ENCODE measurements around the gene RFPL4A. TPM values are rescaled to one million over a fixed set of nuclear protein-coding genes. Genes with fewer than 3 reads are reported as not detected.
"Not testable (repeated sequence)": the region's sequence is repeated elsewhere in the genome, so short reads cannot be mapped to it uniquely, and the experiment has no call there.

Gene RFPL4A
- total RNA-seq (0.41 TPM), polyA plus RNA-seq (ENCODE audit: insufficient read depth, low read depth, low replicate concordance) (not detected)
- long read RNA-seq, donor 1, result 0 reads
- long read RNA-seq, donor 2, result 0 reads
- long read RNA-seq, donor 3, result 0 reads
- long read RNA-seq, donor 4, result 0 reads
- long read RNA-seq, donor 5, result 0 reads
- long read RNA-seq, donor 6, result 0 reads
- long read RNA-seq, donor 7, result 0 reads
- long read RNA-seq, donor 8, result 0 reads
- long read RNA-seq, donor 9, result 0 reads
- long read RNA-seq, donor 10, result 0 reads

DNA sequence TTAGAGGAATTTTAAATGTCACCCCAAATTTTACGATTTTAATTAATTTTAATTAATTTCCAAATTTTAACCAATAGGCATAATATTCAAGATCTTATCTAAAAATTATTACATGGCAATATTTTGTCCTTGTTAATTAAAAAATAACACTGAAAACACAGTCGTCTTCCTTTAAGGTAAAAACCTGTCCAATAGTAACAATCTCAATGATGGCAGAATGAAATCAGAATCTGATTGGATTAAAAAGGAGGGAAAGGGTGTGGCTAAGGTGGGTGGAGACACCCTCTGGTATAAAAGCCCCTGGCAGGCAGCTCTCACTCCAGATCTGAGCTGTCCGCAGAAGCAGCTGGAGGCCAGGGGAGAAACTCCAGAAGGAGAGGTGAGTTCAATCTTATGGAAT lies at the start of gene RFPL4A:
RFPL4A (plus strand) TSS at position 301 of the 400 bp plus-strand sequence. CDS start 2,704 bp downstream, outside the sequence.
- H3K4me3 ChIP-seq (ENCODE audit: low read length in 3 of 3); H3K27ac ChIP-seq (ENCODE audit: low read depth in 2 of 2, low read length in 2 of 2); H3K9ac ChIP-seq (ENCODE audit: low read length in 3 of 3); H3K36me3 ChIP-seq (ENCODE audit: control insufficient read depth in 2 of 3, insufficient read depth in 3 of 3, low read length in 3 of 3); H3K27me3 ChIP-seq (ENCODE audit: control insufficient read depth, insufficient read depth, low read length); DNase-seq; H3K9me3 ChIP-seq (ENCODE audit: control insufficient read depth in 2 of 3, insufficient read depth in 1 of 3, low read length in 3 of 3); intact Hi-C loops (cut with DNase I); H3K4me1 ChIP-seq (ENCODE audit: control insufficient read depth in 2 of 3, insufficient read depth in 2 of 3, low read depth in 1 of 3, low read length in 3 of 3); FAIRE-seq: not testable (repeated sequence)

DNA sequence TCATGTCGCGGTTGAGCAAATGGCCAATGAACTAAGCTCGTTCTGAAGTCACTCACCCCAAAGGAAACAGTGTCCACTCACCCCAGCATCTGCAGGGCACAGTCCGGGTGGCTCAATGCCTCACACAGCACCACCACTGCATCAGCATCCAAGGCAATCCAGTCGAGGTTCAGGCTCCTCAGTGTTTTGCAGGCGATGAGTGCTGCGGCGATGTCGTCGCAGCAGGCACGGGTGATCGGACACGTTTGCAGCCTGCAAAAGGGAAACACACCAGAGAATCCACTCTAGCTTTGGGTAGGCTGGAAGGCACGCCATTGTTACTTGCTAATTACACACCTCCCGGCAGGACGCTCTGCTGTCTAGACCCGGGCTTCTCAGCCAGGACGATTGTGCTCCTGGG lies 47.2 kb upstream of the RFPL4A start:
- H3K4me1 ChIP-seq (ENCODE audit: control insufficient read depth in 2 of 3, insufficient read depth in 2 of 3, low read depth in 1 of 3, low read length in 3 of 3), result no peaks in the 10 kb centered on the region
- no peak overlapping the region for H3K27ac ChIP-seq (ENCODE audit: low read depth in 2 of 2, low read length in 2 of 2)
- FAIRE-seq, result no peak
- no peaks in the 10 kb centered on the region for H3K27me3 ChIP-seq (ENCODE audit: control insufficient read depth, insufficient read depth, low read length)
- TF ChIP-seq, protein P1, sequence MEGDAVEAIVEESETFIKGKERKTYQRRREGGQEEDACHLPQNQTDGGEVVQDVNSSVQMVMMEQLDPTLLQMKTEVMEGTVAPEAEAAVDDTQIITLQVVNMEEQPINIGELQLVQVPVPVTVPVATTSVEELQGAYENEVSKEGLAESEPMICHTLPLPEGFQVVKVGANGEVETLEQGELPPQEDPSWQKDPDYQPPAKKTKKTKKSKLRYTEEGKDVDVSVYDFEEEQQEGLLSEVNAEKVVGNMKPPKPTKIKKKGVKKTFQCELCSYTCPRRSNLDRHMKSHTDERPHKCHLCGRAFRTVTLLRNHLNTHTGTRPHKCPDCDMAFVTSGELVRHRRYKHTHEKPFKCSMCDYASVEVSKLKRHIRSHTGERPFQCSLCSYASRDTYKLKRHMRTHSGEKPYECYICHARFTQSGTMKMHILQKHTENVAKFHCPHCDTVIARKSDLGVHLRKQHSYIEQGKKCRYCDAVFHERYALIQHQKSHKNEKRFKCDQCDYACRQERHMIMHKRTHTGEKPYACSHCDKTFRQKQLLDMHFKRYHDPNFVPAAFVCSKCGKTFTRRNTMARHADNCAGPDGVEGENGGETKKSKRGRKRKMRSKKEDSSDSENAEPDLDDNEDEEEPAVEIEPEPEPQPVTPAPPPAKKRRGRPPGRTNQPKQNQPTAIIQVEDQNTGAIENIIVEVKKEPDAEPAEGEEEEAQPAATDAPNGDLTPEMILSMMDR (IDR thresholded peaks at IDR 0.05; ENCODE audit: borderline replicate concordance, extremely low read depth, insufficient read depth), result no peak
- no peak overlapping the region for H3K4me3 ChIP-seq (ENCODE audit: low read length in 3 of 3)
- intact Hi-C loops (cut with DNase I), result no loop called here
- no peaks in the 10 kb centered on the region for H3K36me3 ChIP-seq (ENCODE audit: control insufficient read depth in 2 of 3, insufficient read depth in 3 of 3, low read length in 3 of 3)
- no peak for DNase-seq
- no peak overlapping the region for H3K9ac ChIP-seq (ENCODE audit: low read length in 3 of 3)
- no peaks in the 10 kb centered on the region for H3K9me3 ChIP-seq (ENCODE audit: control insufficient read depth in 2 of 3, insufficient read depth in 1 of 3, low read length in 3 of 3)

DNA sequence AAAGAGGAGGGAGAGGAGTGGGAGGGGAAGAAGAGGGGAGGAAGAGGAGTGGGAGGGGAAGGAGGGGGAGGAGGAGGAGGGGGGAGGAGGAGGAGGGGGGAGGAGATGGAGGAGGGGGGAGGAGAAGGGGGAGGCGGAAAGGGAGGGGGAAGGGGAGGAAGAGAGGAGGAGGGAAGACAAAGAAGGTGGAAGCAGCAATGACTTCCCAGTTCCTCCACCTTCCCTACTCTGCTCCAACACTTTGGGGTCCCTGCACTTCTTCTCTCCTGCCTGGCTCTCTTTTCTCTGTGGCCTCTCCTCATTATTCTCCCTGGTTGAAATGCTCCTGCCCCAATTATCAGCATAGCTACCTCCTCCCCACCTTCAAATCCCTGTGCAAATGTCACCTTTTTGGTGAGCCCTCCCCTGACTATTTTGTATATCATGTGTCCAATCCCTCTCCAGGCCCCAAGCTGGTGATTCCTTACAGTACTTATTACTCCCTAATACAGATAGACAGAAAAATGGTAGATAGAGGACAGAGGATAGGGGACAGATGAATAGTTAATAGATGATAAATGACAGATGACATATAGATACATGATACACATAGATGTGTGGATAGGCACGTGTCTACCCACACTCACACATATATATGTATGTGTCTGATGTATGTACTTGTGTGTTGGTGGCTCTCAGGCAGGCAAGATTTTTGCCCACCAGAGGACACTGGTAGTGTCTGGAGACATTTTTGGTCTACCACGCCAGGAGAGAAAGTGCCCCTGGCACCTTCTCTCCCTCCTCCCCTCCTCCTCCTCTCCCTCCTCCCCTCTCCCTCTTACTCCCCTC lies 45.9 kb upstream of the RFPL4A start:
- Histone ChIP-seq H3K4me1 (ENCODE audit: control insufficient read depth in 2 of 3, insufficient read depth in 2 of 3, low read depth in 1 of 3, low read length in 3 of 3) (no peaks in the 10 kb centered on the region), H3K9ac (ENCODE audit: low read length in 3 of 3) (no peak overlapping the region), H3K27me3 (ENCODE audit: control insufficient read depth, insufficient read depth, low read length) (no peaks in the 10 kb centered on the region), H3K36me3 (ENCODE audit: control insufficient read depth in 2 of 3, insufficient read depth in 3 of 3, low read length in 3 of 3) (no peaks in the 10 kb centered on the region), H3K27ac (ENCODE audit: low read depth in 2 of 2, low read length in 2 of 2) (no peak overlapping the region), H3K4me3 (ENCODE audit: low read length in 3 of 3) (no peak overlapping the region), H3K9me3 (ENCODE audit: control insufficient read depth in 2 of 3, insufficient read depth in 1 of 3, low read length in 3 of 3) (no peaks in the 10 kb centered on the region)
- intact Hi-C loops (cut with DNase I), result no loop called here
- DNase-seq, result no peak
- TF ChIP-seq, protein P1 (IDR thresholded peaks at IDR 0.05; ENCODE audit: borderline replicate concordance, extremely low read depth, insufficient read depth), result no peak
- FAIRE-seq, result no peak

DNA sequence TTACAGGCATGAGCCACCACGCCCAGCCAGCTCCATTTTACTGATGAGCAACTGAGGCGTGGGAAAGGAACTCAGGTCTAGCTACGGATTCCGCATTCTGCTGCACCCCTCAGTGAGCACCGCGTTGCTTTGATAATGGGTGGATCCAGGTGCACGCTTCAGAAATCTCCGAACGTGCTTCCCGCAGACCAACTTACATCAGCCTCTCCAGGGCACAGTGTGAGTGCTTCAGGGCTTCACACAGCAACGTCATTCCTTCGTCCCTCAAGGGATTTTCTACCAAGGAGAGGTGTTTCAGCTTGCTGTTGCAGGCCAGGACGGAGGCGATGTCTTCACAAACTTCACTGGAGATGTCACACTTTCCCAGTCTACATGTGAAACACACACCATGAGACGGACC lies 42.4 kb upstream of the RFPL4A start:
- Histone ChIP-seq H3K4me3 (ENCODE audit: low read length in 3 of 3) (no peak overlapping the region), H3K9ac (ENCODE audit: low read length in 3 of 3) (no peak overlapping the region), H3K27ac (ENCODE audit: low read depth in 2 of 2, low read length in 2 of 2) (no peak overlapping the region), H3K36me3 (ENCODE audit: control insufficient read depth in 2 of 3, insufficient read depth in 3 of 3, low read length in 3 of 3) (no peaks in the 10 kb centered on the region), H3K4me1 (ENCODE audit: control insufficient read depth in 2 of 3, insufficient read depth in 2 of 3, low read depth in 1 of 3, low read length in 3 of 3) (no peaks in the 10 kb centered on the region), H3K27me3 (ENCODE audit: control insufficient read depth, insufficient read depth, low read length) (no peaks in the 10 kb centered on the region), H3K9me3 (ENCODE audit: control insufficient read depth in 2 of 3, insufficient read depth in 1 of 3, low read length in 3 of 3) (no peaks in the 10 kb centered on the region)
- TF ChIP-seq, protein P1 (IDR thresholded peaks at IDR 0.05; ENCODE audit: borderline replicate concordance, extremely low read depth, insufficient read depth), result no peak
- intact Hi-C loops (cut with DNase I), result no loop called here
- FAIRE-seq (no peak), DNase-seq (no peak)

All from kidney (tissue), 22 donors.